ENCODE data around the gene MACROD2.

The MACROD2 gene

DNA sequence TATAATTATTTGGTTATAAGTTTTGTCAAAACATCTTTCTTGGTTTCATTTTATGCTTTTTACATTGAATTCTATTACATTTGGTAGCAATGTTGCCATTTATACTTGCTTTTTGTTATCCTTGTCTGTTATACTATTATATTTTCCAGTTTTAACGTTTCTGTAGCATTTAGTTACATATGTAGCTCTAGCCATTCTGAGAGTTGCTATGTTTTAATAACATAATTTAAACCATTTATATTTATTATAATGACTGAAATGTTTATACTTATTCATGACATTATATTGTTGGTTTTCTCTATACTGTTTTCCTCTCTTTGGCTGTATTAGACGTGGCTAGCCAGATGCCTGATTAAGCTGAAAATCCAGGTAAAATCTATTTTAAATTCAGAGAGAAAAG is 594.1 kb downstream of the MACROD2 start:
- H3K4me3 ChIP-seq (ENCODE audit: low read length): no peak overlapping the region
- TF ChIP-seq ZNF274 (IDR thresholded peaks at IDR 0.05; ENCODE audit: low read depth, low read length): no peak

GRCh38 chr20:14595051-14595450 is 599.7 kb downstream of the MACROD2 start:
- TF ChIP-seq ZNF274 (IDR thresholded peaks at IDR 0.05; ENCODE audit: low read depth, low read length): no peak
- H3K4me3 ChIP-seq (ENCODE audit: low read length): no peak overlapping the region

- H3K4me3 ChIP-seq (ENCODE audit: low read length): no peak overlapping the region
- no peak for TF ChIP-seq ZNF274 (IDR thresholded peaks at IDR 0.05; ENCODE audit: low read depth, low read length)
Observed at GRCh38 chr20:14597206-14597715, 601.9 kb downstream of the MACROD2 start.

DNA sequence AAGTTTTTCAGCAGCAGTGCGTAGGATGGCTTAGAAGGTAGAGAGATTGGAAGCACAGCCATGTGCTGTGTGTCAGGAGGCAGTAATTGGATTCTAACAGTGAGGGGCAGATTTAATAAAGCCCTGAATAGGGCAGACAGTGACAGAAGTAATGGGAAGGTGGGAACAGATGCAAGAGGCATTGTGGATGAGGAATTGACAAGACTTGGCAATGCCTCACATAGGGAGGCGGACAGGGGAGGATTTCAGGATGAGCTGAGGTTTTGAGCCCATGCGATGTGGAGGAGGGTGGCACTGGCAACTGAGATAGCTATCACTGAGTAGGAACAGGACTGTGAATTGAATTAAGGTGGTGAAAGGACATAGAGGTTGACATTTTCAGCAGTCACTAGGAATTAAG is 604.3 kb downstream of the MACROD2 start:
- no peak overlapping the region for H3K4me3 ChIP-seq (ENCODE audit: low read length)
- TF ChIP-seq ZNF274 (IDR thresholded peaks at IDR 0.05; ENCODE audit: low read depth, low read length): no peak

DNA sequence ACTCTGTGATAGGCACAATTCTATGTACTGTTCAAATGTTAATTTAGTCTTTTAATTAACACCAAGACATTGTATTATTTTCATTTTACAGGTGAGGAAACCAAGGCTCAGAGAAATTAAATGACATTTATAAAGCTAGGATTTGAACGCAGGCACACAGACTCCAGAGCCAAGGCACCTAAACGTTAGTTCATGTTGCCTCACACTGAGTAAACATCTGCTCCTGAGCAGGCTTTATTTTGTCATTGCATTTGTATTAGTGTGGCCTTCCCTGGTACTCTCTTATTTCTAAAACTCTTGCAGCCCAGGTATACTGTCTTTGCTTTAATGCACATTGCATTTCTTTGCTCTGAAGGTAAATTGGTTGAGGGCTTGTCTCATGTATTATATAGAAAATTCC is 605.2 kb downstream of the MACROD2 start:
- TF ChIP-seq ZNF274 (IDR thresholded peaks at IDR 0.05; ENCODE audit: low read depth, low read length): no peak
- H3K4me3 ChIP-seq (ENCODE audit: low read length): no peak overlapping the region

DNA sequence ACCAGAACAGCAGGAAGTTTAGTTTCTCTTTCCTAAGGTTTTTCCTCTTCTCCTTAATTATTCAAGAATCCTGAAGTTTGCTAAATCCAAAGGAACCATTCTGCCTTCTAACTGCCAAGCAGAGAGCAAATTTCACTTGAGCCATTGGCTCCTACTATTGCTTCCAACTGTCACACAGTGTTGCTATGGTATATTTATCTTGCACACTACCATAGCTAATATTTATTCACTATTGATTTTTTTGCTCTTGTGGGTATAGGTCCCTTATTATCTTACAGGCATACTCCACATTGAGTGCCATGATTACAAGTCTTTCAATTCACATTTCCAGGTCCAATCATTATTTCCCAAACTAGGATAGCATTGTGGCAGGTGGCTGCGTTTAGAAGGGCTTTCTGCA is 608.8 kb downstream of the MACROD2 start:
- no peak for TF ChIP-seq ZNF274 (IDR thresholded peaks at IDR 0.05; ENCODE audit: low read depth, low read length)

DNA sequence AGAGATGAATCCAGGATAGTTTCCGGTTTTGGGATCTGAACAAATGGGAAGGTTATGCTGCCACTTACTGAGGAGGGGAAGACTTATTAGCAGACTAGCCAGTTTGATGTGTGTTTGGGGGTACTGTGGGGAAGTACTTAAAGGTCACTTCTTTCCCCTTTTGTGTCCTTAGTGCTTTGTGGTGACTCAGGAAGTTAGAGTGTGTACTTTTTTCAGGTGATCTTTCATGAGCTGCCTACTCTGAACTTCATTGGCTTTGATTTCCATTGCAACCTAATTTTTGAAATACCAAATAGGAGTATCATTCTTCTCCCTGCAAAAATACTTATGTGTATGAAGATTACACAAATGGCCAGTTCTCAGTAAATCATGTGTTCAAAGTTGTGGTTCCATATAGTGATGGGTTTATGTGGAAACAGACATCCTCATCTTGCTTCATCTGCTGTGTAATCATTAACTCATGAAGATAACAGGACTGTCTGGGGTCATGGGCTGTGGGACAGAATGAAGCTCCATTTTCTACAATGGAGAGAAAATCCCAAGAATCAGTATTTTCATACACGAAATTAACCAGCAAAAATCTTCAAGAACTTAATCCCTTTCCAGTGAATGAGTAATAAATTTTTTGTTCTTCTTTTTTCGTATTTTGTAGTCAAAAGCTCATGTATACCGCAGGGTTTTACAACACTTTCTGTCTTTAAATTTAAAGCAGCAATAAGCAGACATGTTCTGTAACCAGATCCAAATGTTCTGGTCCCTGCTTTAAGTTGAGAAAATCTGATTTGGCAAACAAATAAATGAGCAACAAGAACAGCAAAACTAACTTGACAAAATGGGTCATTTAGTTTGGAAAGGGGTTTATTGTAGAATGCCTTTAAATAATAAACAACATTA is 614.3 kb downstream of the MACROD2 start:
- no peak overlapping the region for H3K4me3 ChIP-seq (ENCODE audit: low read length)
- TF ChIP-seq ZNF274 (IDR thresholded peaks at IDR 0.05; ENCODE audit: low read depth, low read length): no peak

More for the DNA sequence above, 608.8 kb downstream of the MACROD2 start:
- no peak overlapping the region for H3K4me3 ChIP-seq (ENCODE audit: low read length)

GRCh38 chr20:14611479-14611878 is 616.2 kb downstream of the MACROD2 start:
- TF ChIP-seq ZNF274 (IDR thresholded peaks at IDR 0.05; ENCODE audit: low read depth, low read length): no peak
- no peak overlapping the region for H3K4me3 ChIP-seq (ENCODE audit: low read length)

DNA sequence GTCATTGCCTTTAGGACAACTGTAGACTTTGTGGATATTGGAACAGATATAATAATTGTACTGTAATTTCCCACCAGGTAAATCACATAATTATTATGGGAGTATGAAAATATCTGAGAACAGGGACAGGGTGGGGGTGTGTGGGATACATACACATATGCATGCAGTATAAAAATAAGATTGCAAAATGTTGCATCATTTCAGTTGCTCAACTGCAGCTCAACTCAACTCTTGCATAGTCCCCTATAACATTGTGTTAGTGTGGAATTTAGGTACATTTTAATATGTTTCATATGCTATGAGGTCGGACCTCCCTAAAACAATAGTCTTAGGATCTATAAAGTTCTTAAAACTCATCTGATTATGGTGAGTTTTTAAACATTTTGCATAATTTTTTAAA is 617.1 kb downstream of the MACROD2 start:
- TF ChIP-seq ZNF274 (IDR thresholded peaks at IDR 0.05; ENCODE audit: low read depth, low read length): no peak

GRCh38 chr20:14616003-14616402 is 620.7 kb downstream of the MACROD2 start:
- no peak for TF ChIP-seq ZNF274 (IDR thresholded peaks at IDR 0.05; ENCODE audit: low read depth, low read length)
- no peak overlapping the region for H3K4me3 ChIP-seq (ENCODE audit: low read length)

More for the DNA sequence above, 617.1 kb downstream of the MACROD2 start:
- no peak overlapping the region for H3K4me3 ChIP-seq (ENCODE audit: low read length)

- no peak overlapping the region for H3K4me3 ChIP-seq (ENCODE audit: low read length)
- TF ChIP-seq ZNF274 (IDR thresholded peaks at IDR 0.05; ENCODE audit: low read depth, low read length): no peak
Observed at GRCh38 chr20:14617123-14617522, 621.8 kb downstream of the MACROD2 start.

GRCh38 chr20:14619411-14619810 is 624.1 kb downstream of the MACROD2 start:
- no peak overlapping the region for H3K4me3 ChIP-seq (ENCODE audit: low read length)
- no peak for TF ChIP-seq ZNF274 (IDR thresholded peaks at IDR 0.05; ENCODE audit: low read depth, low read length)

- TF ChIP-seq ZNF274 (IDR thresholded peaks at IDR 0.05; ENCODE audit: low read depth, low read length): no peak
- H3K4me3 ChIP-seq (ENCODE audit: low read length): no peak overlapping the region
Observed at GRCh38 chr20:14622796-14623195, 627.5 kb downstream of the MACROD2 start.

- H3K4me3 ChIP-seq (ENCODE audit: low read length): no peak overlapping the region
- TF ChIP-seq ZNF274 (IDR thresholded peaks at IDR 0.05; ENCODE audit: low read depth, low read length): no peak
Observed at GRCh38 chr20:14631011-14631410, 635.7 kb downstream of the MACROD2 start.

GRCh38 chr20:14632906-14633305 is 637.6 kb downstream of the MACROD2 start:
- no peak for TF ChIP-seq ZNF274 (IDR thresholded peaks at IDR 0.05; ENCODE audit: low read depth, low read length)
- no peak overlapping the region for H3K4me3 ChIP-seq (ENCODE audit: low read length)

Measured in GM08714 (cell line).